Measurements from ENCODE around the gene PPP1R26.
"Not testable (repeated sequence)": the region's sequence is repeated elsewhere in the genome, so short reads cannot be mapped to it uniquely, and the experiment has no call there.

Gene PPP1R26

DNA sequence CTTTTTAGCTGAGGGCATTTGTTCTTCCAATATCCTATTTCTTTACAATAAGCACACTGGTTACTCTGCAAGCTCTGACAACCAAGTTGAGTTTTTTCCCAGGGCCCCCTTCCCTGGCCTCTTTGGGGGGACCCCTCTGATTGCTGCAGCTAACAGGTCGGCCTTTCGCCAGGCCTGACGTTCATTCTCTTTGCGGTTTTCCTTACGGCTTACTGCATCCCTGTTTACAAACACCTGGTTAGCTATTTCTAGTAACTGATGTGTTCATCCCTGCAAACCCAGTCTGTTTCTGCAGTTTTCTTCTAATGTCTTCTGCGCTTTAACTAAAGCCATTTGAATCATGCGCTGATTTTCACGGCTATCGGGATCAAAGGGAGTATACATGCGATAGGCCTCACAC, 37.5 kb upstream of the PPP1R26 start:
- no peak overlapping the region for H3K4me3 ChIP-seq (ENCODE audit: low read depth, low read length)
- TF ChIP-seq, protein P1, sequence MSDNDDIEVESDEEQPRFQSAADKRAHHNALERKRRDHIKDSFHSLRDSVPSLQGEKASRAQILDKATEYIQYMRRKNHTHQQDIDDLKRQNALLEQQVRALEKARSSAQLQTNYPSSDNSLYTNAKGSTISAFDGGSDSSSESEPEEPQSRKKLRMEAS (IDR thresholded peaks at IDR 0.05; ENCODE audit: low read depth, low read length): no peak
- no peak for TF ChIP-seq POLR2A (IDR thresholded peaks at IDR 0.05; ENCODE audit: extremely low read depth, insufficient read length)
- TF ChIP-seq, protein P2, sequence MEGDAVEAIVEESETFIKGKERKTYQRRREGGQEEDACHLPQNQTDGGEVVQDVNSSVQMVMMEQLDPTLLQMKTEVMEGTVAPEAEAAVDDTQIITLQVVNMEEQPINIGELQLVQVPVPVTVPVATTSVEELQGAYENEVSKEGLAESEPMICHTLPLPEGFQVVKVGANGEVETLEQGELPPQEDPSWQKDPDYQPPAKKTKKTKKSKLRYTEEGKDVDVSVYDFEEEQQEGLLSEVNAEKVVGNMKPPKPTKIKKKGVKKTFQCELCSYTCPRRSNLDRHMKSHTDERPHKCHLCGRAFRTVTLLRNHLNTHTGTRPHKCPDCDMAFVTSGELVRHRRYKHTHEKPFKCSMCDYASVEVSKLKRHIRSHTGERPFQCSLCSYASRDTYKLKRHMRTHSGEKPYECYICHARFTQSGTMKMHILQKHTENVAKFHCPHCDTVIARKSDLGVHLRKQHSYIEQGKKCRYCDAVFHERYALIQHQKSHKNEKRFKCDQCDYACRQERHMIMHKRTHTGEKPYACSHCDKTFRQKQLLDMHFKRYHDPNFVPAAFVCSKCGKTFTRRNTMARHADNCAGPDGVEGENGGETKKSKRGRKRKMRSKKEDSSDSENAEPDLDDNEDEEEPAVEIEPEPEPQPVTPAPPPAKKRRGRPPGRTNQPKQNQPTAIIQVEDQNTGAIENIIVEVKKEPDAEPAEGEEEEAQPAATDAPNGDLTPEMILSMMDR (IDR thresholded peaks at IDR 0.05; ENCODE audit: low read depth, low read length): no peak
- no peak for TF ChIP-seq MYC (IDR thresholded peaks at IDR 0.05; ENCODE audit: low read depth, low read length)
- DNase-seq (ENCODE audit: low read depth): no peak

DNA sequence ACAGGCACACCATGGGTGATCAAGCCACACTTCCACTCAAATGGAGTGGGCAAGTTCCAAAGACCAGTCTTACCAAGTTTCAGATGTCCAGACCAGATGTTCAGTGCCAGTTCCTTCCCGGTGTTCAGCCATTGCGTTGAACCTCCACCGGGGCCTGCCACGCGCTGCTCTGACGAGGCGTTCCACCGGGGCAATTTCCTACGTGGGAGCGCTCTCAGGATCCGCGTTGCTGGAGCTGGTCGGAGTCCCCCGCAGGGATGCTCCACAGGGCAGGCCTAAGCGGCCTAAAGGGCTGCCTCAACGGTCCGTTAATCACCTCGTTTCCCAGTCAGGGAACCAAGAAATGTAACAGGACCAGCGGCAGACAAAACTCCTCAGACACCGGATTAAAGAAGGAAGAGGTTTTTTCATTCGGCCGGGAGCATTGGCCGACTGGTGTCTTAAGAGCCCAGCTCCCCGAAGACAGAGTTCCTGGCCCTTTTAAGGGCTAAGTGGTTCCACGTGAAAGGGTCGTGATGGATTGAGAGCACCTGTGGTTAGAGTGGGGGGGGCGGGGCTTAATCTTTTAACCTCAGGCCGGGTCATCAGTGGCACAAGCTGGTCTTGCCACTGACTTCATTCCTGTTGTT, 35.7 kb upstream of the PPP1R26 start:
- TF ChIP-seq, protein P2 (IDR thresholded peaks at IDR 0.05; ENCODE audit: low read depth, low read length): no peak
- TF ChIP-seq MYC (IDR thresholded peaks at IDR 0.05; ENCODE audit: low read depth, low read length): no peak
- no peak for TF ChIP-seq POLR2A (IDR thresholded peaks at IDR 0.05; ENCODE audit: extremely low read depth, insufficient read length)
- TF ChIP-seq, protein P1 (IDR thresholded peaks at IDR 0.05; ENCODE audit: low read depth, low read length): no peak
- no peak overlapping the region for H3K4me3 ChIP-seq (ENCODE audit: low read depth, low read length)
- no peak for DNase-seq (ENCODE audit: low read depth)

DNA sequence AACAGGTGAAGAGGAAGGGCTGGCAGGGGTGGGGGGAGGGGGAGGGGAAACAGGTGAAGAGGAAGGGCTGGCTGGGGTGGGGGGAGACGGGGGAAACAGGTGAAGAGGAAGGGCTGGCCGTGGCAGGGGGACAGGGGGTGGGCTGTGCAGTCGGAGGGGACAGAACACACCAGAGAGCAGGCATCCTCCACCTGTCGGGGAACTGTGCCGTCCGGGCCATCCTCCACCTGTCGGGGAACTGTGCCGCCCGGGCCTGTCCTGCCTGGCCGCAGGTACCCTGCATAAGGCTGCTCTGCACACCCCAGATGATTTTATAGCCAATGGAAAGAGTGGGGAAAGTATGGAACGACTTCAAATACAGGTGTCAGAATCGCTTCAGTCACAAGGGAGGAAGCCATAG, 32.5 kb upstream of the PPP1R26 start:
- TF ChIP-seq POLR2A (IDR thresholded peaks at IDR 0.05; ENCODE audit: extremely low read depth, insufficient read length) (no peak), MYC (IDR thresholded peaks at IDR 0.05; ENCODE audit: low read depth, low read length) (no peak)
- TF ChIP-seq, protein P2 (IDR thresholded peaks at IDR 0.05; ENCODE audit: low read depth, low read length): no peak
- TF ChIP-seq, protein P1 (IDR thresholded peaks at IDR 0.05; ENCODE audit: low read depth, low read length): no peak
- no peak for DNase-seq (ENCODE audit: low read depth)
- H3K4me3 ChIP-seq (ENCODE audit: low read depth, low read length): no peak overlapping the region

DNA sequence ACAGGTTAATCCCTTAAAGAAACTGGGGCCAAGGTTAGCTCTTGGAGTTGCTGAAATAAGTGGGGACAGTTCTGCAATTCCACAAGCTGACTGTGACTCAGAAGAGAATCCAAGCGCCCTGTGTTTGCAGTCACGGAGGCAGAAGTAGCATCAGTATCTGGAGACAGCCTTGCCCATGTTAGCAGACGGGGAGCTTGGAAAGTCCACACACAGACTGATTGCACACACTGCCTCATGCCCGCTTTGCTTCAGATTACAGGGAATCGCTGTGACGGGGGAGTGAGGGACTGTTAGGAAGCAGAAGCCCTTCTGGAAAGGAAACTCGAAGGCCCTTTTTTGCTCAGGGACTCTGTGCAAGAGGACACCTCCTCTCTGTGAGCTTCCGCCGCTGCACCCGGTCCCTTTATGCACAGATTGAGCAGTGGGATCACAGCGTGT, 30.9 kb upstream of the PPP1R26 start:
- no peak for TF ChIP-seq MYC (IDR thresholded peaks at IDR 0.05; ENCODE audit: low read depth, low read length)
- TF ChIP-seq, protein P2 (IDR thresholded peaks at IDR 0.05; ENCODE audit: low read depth, low read length): no peak
- TF ChIP-seq POLR2A (IDR thresholded peaks at IDR 0.05; ENCODE audit: extremely low read depth, insufficient read length): no peak
- TF ChIP-seq, protein P1 (IDR thresholded peaks at IDR 0.05; ENCODE audit: low read depth, low read length): no peak
- no peak for DNase-seq (ENCODE audit: low read depth)
- H3K4me3 ChIP-seq (ENCODE audit: low read depth, low read length): no peak overlapping the region

DNA sequence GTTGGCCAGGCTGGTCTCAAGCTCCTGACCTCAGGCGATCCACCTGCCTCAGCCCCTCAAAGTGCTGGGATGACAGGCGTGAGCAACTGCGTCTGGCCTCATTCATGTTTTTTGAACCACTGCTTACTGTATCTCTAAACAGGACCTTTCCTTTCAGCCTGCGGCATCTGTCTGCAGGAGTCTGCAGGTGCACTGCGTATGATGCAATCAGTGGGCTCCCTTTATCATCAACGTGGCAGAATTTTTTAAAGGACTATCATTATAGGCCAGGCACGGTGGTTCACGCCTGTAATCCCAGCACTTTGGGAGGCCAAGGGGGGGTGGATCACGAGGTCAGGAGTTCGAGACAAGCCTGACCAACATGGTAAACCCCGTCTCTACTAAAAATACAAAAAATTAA, 30.1 kb upstream of the PPP1R26 start:
- DNase-seq (ENCODE audit: low read depth); H3K4me3 ChIP-seq (ENCODE audit: low read depth, low read length): not testable (repeated sequence)

DNA sequence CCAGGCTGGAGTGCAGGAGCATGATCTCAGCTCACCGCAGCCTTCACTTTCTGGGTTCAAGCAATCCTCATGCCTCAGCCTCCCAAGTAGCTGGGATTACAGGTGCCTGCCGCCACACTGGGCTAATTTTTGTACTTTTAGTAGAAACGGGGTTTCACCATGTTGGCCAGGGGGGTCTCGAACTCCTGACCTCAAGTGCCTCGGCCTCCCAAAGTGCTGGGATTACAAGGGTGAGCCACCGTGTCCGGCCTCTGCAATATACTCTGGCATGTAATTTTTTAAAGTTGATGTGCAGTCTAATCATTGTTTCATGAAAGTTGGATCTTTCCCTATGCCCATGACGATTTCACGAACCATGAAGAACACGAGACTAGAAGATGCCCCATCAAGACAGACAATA, 28.6 kb upstream of the PPP1R26 start:
- TF ChIP-seq, protein P1 (IDR thresholded peaks at IDR 0.05; ENCODE audit: low read depth, low read length): no peak
- no peak for TF ChIP-seq POLR2A (IDR thresholded peaks at IDR 0.05; ENCODE audit: extremely low read depth, insufficient read length)
- no peak for TF ChIP-seq MYC (IDR thresholded peaks at IDR 0.05; ENCODE audit: low read depth, low read length)
- TF ChIP-seq, protein P2 (IDR thresholded peaks at IDR 0.05; ENCODE audit: low read depth, low read length): no peak
- H3K4me3 ChIP-seq (ENCODE audit: low read depth, low read length): no peak overlapping the region
- DNase-seq (ENCODE audit: low read depth): no peak

DNA sequence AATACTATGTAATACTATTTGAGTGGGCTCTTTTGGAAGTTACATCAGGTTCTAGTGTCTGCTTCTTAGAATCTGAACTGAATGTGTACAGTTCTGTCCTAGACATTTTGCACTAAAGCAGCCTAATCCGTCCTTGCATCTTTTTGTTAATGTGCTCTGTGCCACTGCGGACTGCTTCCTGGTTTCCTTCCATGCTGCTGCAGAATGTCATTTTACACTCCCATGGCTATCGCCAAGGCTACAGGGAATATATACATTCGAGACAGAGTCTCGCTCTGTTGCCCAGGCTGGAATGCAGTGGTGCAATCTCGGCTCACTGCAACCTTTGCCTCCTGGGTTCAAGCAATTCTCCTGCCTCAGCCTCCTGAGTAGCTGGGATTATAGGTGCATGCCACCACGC, 27.7 kb upstream of the PPP1R26 start:
- H3K4me3 ChIP-seq (ENCODE audit: low read depth, low read length); DNase-seq (ENCODE audit: low read depth): not testable (repeated sequence)

Measured in NB4 (cell line).